DMS 273 (cell line): ENCODE measurements around the gene RPL22L1.
A peak's percentile ranks its signal among the peaks of the same experiment; 100 is the strongest.
"Not testable (repeated sequence)": the region's sequence is repeated elsewhere in the genome, so short reads cannot be mapped to it uniquely, and the experiment has no call there.

Source experiments
- DNase-seq: peaks from one replicate; lab custom pipeline; 2025; ENCODE audit not compliant: unreplicated experiment; lab: John Stamatoyannopoulos, UW

Gene RPL22L1

DNA sequence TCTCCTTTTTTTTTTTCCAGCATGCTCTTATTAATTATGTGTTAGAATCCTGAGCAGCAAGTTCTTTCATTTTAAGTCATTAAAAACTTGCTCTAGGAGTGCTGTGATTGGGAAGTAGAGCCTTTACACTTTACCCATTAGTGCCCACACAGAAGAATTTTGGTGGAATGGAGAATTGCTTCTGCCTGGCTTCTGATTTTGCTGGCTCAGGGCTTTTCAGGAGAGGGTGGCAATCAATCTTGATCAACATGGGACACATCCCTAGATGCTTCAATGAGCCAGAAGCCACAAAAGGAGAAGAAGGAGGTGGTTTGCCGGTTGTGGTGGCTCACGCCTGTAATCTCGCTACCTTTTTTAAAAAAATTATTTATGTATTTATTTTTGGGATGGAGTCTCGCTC is 39.4 kb downstream of the RPL22L1 start:
- DNase-seq: no peak

GRCh38 chr3:170829546-170830272 is 40.3 kb downstream of the RPL22L1 start:
- DNase-seq: no peak

GRCh38 chr3:170826047-170826446 is 43.9 kb downstream of the RPL22L1 start:
- no peak for DNase-seq

GRCh38 chr3:170823562-170823961 is 46.4 kb downstream of the RPL22L1 start:
- not testable (repeated sequence) for DNase-seq

DNA sequence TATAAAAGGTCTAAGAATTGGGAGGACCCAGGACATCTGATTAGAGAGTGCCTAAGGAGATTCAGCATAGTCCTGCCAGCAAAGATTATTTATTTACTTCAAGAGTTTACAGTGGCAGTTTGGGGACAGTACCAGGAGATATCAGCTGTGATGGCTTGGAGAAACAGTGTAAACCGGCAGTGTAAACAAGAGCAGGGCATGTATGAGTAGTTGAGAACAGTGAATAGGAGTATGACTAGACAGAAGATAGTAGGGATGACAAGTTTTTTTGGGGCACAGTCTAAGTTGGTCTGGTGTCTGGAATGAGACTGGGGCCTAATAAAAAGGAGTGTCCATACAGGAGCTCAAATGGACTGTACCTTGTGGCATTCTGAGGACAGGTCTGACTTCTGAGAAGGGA is 51.7 kb downstream of the RPL22L1 start:
- DNase-seq: not testable (repeated sequence)

DNA sequence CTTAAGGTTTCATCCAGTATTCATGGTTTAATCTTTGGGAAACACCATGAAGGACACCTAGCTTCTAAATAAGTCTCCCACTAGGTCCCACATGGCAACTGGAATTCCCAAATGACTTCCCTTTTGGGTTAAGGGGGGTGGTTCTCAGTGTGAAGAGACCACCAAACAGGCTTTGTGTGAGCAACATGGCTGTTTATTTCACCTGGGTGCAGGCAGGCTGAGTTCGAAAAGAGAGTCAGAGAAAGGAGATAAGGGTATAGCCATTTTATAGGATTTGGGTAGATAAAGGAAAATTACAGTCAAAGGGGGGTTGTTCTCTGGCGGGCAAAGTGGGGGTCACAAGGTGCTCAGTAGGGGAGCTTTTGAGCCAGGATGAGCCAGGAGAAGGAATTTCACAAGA is 52.5 kb downstream of the RPL22L1 start:
- DNase-seq: not testable (repeated sequence)

DNA sequence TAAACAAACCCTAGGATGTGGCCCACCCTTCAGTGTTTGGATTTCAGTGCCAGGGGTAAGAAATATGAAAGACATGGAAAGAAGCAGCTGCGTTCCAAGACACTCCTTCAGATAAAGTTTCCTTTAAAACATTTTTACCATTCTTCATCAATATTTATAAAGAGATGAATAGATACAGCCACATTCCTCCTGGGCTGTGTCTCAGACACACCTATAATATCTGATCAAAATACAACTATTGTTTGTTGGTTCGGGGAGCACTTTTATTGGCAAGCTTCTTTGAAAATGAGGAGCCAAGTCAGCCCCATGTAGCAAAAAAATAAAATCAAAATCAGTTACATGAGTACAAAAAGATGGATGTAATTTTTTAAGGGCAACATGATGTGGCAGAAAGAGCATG is 53.2 kb downstream of the RPL22L1 start:
- no peak for DNase-seq

- DNase-seq: no peak
Observed at GRCh38 chr3:170816341-170816740, 53.7 kb downstream of the RPL22L1 start.

GRCh38 chr3:170815936-170816335 is 54.1 kb downstream of the RPL22L1 start:
- no peak for DNase-seq

DNA sequence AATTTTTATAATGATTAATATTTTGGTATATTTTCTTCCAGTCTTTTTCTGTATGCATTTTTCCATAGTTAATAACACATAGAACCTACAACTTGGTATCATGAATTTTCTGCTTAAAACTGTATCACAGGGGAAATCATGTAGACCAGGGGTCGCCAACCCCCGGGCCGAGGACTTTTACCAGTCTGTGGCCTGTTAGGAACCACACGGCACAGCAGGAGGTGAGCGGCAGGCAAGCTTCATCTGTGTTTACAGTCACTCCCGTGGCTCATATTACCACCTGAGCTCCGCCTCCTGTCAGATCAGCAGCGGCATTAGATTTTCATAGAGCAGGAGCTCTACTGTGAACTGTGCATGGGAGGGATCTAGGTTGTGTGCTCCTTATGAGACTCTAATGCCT is 54.7 kb downstream of the RPL22L1 start:
- DNase-seq: peak; percentile 92
